HL-60 (cell line): ENCODE data around the gene PBX3.

Source experiments
- DNase-seq, 2 experiments: peaks; one replicate each; pipeline ENCODE4 v3.0.0-alpha.2; 2010 to 2020; ENCODE audit warnings: low read depth in 1 of 2, low spot score in 1 of 2
- H3K27ac ChIP-seq: fragments of 250-450 bp; sonication (Bioruptor Pico); replicated peaks from 2 replicates; pipeline ENCODE4 v1.5.1; 2020; ENCODE audit warnings: mild to moderate bottlenecking, moderate library complexity
- H3K27me3 ChIP-seq: fragments of 250-450 bp; sonication (Bioruptor Pico); 2 replicates; pipeline ENCODE4 v1.5.1; 2021; ENCODE audit warnings: mild to moderate bottlenecking, moderate library complexity; ENCODE audit not compliant: insufficient read depth, poor library complexity, severe bottlenecking
- H3K4me3 ChIP-seq: replicated peaks from 2 replicates; pipeline ENCODE4 v1.5.1; 2011; ENCODE audit warnings: mild to moderate bottlenecking, control low read depth, low read length; ENCODE audit not compliant: insufficient read depth
- GABPA ChIP-seq: IDR thresholded peaks from 2 replicates; pipeline ENCODE4 v1.6.1; 2012; ENCODE audit warnings: low read depth
- POLR2AphosphoS5 ChIP-seq: IDR thresholded peaks from 2 replicates; pipeline ENCODE4 v1.6.1; 2012; ENCODE audit warnings: low read depth
- SPI1 ChIP-seq: IDR thresholded peaks from 2 replicates; pipeline ENCODE4 v1.6.1; 2012; ENCODE audit warnings: low read depth, mild to moderate bottlenecking, borderline replicate concordance
- TF ChIP-seq, protein P1 (sequence below): IDR thresholded peaks from 2 replicates; pipeline ENCODE4 v1.6.1; 2012; ENCODE audit warnings: low read depth; ENCODE audit not compliant: insufficient replicate concordance
- TF ChIP-seq, protein P2 (sequence below): IDR thresholded peaks from one replicate; pipeline ENCODE4 v1.5.1; 2011; ENCODE audit warnings: low read length, control low read depth, inconsistent platforms; ENCODE audit not compliant: insufficient read depth

The PBX3 gene

DNA sequence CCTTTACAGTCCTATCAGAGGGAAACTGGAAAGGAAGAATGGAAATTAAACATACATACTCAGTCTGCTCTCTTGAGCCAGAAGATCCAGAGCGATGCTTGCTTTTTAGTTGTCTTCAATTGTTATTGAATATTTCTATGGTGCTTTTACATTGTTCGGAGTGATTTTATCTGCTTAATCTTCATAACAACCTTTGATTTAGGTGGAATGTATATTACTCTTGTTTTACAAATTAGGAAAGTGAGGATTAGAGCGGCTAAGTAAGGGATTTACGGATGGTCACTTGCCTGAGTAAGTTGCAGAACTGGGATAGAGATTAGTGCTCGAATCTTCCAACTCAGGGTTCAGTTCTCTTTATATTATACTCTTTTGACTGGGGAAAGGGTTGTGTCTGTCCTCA, 69.1 kb downstream of the PBX3 start:
- H3K27ac ChIP-seq: no peak overlapping the region
- TF ChIP-seq SPI1: no peak
- no peak overlapping the region for H3K4me3 ChIP-seq
- H3K27me3 ChIP-seq: no peaks in the 10 kb centered on the region
- no peak for DNase-seq

DNA sequence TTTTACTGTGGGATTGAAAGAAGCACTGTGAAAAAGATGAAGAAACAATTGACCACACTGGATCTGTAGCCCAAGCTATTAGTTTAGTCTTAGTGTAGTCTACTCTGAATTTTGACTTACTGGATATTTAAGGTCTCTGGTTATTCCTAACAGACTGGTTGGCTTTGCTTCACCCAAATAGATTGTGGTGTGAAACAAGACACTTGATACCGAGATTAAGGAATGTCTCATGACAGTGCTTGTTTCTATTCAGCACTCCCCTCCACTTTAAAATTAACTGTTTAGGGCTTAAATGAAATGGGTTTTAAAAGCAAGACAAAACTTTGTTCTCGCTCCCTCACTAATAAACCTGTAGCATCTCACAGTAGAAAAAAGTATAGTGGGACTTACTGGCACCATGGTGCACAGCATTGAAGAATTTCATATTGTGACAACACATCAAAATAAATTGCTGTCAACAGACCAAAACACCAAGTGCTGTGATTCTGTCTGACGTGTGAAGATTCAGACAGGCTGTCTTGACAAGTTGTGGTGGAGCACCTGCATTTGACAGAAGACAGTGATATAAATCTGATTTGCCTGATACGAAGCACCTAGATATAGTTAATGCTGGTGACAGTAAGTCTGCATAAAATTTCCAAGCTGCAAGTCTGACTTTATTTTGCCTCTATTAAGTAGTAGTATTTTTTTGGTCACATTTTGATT, 73.1 kb downstream of the PBX3 start:
- H3K27ac ChIP-seq: no peak overlapping the region
- no peak overlapping the region for H3K4me3 ChIP-seq
- no peak for DNase-seq
- TF ChIP-seq, protein P1, sequence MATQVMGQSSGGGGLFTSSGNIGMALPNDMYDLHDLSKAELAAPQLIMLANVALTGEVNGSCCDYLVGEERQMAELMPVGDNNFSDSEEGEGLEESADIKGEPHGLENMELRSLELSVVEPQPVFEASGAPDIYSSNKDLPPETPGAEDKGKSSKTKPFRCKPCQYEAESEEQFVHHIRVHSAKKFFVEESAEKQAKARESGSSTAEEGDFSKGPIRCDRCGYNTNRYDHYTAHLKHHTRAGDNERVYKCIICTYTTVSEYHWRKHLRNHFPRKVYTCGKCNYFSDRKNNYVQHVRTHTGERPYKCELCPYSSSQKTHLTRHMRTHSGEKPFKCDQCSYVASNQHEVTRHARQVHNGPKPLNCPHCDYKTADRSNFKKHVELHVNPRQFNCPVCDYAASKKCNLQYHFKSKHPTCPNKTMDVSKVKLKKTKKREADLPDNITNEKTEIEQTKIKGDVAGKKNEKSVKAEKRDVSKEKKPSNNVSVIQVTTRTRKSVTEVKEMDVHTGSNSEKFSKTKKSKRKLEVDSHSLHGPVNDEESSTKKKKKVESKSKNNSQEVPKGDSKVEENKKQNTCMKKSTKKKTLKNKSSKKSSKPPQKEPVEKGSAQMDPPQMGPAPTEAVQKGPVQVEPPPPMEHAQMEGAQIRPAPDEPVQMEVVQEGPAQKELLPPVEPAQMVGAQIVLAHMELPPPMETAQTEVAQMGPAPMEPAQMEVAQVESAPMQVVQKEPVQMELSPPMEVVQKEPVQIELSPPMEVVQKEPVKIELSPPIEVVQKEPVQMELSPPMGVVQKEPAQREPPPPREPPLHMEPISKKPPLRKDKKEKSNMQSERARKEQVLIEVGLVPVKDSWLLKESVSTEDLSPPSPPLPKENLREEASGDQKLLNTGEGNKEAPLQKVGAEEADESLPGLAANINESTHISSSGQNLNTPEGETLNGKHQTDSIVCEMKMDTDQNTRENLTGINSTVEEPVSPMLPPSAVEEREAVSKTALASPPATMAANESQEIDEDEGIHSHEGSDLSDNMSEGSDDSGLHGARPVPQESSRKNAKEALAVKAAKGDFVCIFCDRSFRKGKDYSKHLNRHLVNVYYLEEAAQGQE: no peak
- TF ChIP-seq SPI1 (no peak), GABPA (no peak), POLR2AphosphoS5 (no peak)
- TF ChIP-seq, protein P2, sequence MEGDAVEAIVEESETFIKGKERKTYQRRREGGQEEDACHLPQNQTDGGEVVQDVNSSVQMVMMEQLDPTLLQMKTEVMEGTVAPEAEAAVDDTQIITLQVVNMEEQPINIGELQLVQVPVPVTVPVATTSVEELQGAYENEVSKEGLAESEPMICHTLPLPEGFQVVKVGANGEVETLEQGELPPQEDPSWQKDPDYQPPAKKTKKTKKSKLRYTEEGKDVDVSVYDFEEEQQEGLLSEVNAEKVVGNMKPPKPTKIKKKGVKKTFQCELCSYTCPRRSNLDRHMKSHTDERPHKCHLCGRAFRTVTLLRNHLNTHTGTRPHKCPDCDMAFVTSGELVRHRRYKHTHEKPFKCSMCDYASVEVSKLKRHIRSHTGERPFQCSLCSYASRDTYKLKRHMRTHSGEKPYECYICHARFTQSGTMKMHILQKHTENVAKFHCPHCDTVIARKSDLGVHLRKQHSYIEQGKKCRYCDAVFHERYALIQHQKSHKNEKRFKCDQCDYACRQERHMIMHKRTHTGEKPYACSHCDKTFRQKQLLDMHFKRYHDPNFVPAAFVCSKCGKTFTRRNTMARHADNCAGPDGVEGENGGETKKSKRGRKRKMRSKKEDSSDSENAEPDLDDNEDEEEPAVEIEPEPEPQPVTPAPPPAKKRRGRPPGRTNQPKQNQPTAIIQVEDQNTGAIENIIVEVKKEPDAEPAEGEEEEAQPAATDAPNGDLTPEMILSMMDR: no peak
- H3K27me3 ChIP-seq: no peaks in the 10 kb centered on the region

DNA sequence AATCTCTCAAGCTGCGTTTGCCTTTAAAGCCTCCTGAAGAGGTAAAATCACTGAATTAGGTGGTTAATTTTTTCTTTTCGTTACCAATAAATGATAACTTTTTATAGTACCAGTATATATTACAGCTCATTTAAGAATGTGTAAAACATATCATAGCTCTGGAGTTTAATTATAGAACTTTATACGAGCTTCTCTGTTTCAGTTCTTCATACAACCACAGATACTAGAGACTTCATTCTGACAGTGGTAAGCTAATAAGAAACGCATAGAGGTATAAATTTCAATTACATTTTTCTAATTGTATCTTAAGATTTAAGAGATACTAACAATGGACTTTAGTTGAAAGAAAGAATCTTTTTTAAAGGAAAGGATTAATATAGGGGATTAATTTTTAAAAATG, 73.9 kb downstream of the PBX3 start:
- H3K4me3 ChIP-seq: no peak overlapping the region
- H3K27ac ChIP-seq: no peak overlapping the region
- no peaks in the 10 kb centered on the region for H3K27me3 ChIP-seq
- TF ChIP-seq GABPA (no peak), POLR2AphosphoS5 (no peak), SPI1 (no peak)
- TF ChIP-seq, protein P2: no peak
- TF ChIP-seq, protein P1: no peak
- no peak for DNase-seq

DNA sequence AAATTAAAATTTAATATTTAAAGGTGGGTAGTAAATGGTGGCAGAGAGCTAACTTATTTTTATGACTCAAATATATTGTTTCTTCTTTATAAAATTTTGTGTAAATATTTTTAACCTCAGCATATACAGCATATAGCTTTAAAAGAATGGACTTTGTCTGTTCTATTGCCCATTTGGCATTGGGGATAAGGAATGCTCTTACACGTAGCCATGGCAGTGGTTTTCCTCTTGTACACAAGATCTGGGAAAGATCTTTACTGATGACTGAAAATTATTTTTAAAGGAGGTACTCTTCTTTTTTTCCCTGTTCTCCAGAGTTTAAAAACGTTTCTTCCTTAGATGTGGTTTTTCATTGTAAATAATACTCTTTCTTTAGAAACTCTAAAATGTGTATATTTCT, 75.0 kb downstream of the PBX3 start:
- no peak overlapping the region for H3K4me3 ChIP-seq
- TF ChIP-seq POLR2AphosphoS5 (no peak), SPI1 (no peak), GABPA (no peak)
- TF ChIP-seq, protein P1: no peak
- TF ChIP-seq, protein P2: no peak
- H3K27ac ChIP-seq: no peak overlapping the region
- no peak for DNase-seq
- H3K27me3 ChIP-seq: no peaks in the 10 kb centered on the region
